ENCODE measurements around the gene EIF4G2.

GRCh38 chr11:10761085-10761698 is 47.5 kb downstream of the EIF4G2 start:
- TF ChIP-seq POLR2AphosphoS5 (IDR thresholded peaks at IDR 0.05) = no peak
- TF ChIP-seq, protein P1, sequence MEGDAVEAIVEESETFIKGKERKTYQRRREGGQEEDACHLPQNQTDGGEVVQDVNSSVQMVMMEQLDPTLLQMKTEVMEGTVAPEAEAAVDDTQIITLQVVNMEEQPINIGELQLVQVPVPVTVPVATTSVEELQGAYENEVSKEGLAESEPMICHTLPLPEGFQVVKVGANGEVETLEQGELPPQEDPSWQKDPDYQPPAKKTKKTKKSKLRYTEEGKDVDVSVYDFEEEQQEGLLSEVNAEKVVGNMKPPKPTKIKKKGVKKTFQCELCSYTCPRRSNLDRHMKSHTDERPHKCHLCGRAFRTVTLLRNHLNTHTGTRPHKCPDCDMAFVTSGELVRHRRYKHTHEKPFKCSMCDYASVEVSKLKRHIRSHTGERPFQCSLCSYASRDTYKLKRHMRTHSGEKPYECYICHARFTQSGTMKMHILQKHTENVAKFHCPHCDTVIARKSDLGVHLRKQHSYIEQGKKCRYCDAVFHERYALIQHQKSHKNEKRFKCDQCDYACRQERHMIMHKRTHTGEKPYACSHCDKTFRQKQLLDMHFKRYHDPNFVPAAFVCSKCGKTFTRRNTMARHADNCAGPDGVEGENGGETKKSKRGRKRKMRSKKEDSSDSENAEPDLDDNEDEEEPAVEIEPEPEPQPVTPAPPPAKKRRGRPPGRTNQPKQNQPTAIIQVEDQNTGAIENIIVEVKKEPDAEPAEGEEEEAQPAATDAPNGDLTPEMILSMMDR (IDR thresholded peaks at IDR 0.05) = no peak
- no peak for TF ChIP-seq POLR2A (IDR thresholded peaks at IDR 0.05)
